Activated T-cell treated with anti-CD3 and anti-CD28 coated beads, Interleukin-2, amount 50 U/mL, for 1 hour (primary cell): ENCODE data around the gene ST3GAL5.
A peak's percentile ranks its signal among the peaks of the same experiment; 100 is the strongest.
"Not testable (repeated sequence)": the region's sequence is repeated elsewhere in the genome, so short reads cannot be mapped to it uniquely, and the experiment has no call there.

Experiments used
- DNase-seq: peaks from one replicate; pipeline ENCODE4 v3.0.0-alpha.2; 2020

Gene ST3GAL5

DNA sequence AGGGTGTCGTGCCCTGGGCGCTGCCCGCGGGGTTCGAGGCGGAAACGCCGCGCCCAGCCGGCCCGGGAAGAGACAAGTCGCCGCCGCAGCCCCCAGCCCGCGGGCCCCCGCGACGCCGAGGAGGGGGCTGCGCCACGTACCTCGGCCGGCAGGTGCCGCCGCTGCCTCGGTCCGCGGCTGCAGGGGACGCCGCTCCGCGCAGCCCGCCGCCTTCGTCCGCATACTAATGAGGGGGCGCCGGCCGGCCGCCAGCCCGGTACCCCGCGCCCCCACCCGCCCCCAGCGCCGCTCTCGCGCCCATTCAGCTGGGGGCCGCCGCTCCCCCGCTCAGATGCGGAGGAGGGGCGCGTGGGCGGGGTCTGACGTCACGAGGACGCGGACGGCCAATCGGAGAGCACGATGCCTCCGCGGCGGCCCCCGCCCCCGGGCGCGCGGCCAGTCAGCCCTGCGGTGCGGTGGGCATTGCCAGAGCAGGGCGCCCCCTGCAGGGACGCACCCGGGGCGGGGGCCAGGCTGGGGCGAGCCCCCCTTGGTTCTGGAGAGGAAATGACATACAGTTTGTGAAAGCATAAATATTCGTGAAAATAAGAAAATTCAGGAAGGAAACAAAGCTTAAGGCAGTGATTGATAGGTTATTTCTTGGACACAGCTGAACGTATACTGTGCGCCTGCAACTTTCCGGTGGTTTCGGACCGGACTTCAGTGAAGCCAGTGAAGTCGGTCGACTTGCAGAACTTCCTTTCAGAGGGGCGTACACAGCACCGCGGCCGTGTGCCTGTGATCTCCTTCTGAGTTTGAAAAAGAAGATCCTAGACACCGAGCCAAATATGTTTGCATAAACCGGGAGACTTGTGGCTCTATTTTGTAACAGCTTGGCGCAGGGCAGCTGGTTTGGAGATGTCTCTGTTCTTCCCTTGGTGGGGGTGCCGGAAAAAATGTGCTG is at the start of gene ST3GAL5:
TSS of gene ST3GAL5 (minus strand) at position 307 of the 943 bp plus-strand sequence. CDS start at position 222, 85 bp downstream.
- peak; percentile 96 for DNase-seq

DNA sequence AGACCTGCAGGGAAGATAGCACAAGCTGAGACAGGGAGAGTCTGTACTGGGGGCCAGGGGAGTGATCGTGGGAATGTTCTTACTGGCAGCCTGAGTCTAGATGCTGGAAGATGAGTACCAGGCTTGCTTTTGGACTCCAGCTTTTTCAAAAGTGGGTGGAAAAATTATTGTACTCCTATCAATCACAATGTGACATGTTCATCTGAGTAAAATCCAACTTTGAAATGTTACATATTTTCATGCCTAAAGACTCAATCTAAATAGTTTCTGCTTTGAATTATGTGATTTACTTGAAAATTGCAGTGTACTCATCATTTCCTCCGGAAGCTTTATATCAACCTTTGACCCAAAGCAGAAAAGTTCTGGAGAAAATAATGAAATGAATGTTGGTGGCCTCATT is 49.7 kb upstream of the ST3GAL5 start:
- no peak for DNase-seq

DNA sequence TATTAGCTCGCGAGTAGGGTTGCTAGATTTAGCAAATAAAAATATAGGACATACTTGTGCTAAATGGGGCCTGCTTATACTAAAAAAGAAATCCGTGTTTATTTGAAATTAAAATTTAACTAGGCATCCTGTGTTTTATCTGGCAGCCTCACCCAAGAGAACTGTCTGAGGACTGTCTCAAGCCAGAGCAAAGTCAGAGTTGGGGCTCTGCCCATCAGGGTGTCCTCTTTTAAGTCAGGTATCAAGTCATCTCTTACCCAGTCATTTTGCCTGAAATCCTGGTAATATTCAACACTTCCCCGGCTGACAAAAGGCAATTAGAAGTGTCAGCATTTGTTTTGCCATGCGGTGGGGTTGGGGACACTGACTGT is 48.3 kb upstream of the ST3GAL5 start:
- DNase-seq = no peak

DNA sequence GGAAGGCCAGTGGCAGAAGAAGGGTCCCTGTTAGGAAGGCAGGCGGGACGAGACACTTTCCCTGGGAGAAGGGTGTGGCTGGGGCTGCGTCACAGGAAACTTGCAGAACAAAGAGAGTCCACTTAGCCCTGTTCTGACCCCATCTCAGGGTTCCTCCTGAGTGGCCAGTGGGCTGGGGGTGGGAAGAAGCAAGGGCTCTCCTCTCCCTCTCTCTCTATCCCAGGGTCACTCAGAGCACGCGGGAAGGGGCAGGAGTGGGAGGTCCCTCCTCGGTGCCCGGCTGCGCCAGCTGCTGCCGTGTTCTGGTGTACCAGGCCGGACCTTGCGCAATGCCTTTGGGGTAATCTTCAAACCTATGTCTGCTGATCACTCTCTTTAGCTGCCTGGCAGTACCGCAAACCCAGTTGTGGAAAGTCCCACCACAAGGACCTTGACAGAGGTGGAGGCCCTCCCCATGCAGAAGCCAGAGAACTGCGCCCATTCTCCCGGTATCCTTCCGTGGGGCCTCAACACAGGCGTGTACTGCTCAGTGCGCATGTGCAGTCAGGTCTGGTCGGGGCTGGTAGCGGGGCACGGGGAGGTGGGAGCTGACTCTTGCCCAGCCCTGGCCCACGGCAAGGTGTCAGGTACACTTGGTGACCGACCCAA is 47.8 kb upstream of the ST3GAL5 start:
- DNase-seq = no peak

DNA sequence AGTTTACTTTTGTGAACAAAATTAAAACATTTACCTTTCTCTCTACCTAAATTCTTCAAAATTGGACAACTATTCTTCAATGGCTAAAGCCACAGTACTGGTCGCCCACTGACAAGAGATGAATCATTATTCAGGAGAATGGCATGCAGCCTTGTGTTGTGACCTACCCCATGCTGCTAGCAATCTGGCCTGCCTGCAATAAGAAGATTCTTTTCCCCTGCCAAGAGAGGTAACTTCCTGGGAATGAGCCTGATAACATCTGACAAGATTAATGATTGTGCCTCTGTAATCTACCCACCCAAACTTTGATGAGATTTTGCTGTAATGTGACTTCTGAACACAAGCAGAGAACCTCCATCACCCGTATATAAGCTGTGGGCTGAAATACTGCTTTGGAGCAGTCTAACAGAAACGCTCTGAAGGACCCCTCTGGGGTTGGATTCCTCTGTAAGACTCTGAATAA is 47.0 kb upstream of the ST3GAL5 start:
- DNase-seq = no peak

DNA sequence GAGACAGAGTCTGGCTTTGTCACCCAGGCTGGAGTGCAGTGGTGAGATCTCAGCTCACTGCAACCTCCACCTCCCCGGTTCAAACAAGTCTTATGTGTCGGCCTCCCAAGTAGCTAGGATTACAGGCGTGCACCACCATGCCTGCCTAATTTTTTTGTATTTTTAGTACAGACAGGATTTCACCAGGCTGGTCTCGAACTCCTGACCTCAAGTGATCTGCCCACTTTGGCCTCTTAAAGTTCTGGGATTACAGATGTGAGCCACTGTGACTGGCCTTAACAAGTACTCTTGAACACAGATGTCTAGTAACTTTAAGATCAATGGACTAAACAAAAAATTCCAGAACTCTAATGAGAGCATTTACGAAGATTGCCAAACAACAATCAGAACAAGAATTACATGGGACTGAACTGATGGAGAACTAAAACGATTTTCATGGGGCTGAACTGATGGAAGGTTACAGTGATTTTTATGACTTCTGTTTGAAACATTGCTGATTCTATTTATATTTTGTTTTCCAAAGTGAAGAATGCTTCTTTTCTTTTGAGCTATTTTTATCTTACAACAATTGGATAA is 46.5 kb upstream of the ST3GAL5 start:
- no peak for DNase-seq

DNA sequence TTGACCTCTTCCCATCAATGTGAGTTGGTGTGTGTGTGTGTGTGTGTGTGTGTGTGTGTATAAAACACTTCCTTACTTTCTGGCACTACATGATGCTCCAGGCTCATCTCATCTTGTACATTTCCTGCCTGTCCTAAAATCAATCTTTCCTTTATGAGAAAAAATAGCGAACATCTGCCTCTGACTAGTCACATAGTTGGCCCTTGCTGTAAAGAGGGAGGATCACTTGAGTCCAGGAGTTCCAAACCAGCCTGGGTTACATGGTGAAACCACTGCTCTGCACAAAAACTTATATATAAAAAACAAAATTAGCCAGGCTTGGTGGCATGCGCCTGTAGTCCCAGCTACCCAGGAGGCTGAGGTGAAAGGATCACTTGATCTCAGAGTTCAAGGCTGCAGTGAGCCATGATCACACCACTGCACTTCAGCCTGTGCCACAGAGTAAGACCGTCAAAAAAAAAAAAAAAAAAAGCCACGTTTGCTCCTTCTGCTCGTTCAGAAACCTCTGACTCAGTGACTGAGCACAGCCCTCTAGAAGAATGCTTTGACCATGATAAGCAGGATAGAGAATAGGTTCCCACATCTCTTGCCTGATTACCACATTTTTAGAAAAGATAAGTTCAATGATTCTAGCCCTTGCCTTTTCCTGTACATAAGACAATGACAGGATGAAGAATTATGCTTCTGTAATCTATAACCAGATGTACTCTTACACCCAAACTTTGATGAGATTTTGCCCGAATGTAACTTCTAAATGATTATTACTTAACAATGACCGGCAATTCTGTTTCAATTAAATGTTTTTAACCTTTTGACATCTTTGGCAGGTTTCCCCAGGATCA is 45.2 kb upstream of the ST3GAL5 start:
- DNase-seq = no peak

DNA sequence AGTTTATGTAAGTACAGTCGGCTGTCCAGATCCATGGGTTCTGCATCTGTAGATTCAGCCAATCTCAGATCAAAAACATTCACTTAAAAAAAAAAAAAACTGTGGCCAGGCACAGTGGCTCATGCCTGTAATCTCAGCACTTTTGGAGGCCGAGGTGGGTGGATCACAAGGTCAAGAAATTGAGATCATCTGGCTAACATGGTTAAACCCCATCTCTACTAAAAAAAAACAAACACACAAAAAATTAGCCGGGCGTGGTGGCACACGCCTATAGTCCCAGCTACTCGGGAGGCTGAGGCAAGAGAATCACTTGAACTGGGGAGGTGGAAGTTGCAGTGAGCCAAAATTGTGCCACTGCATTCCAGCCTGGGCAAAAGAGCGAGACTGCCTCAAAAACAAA is 42.4 kb upstream of the ST3GAL5 start:
- DNase-seq = not testable (repeated sequence)

DNA sequence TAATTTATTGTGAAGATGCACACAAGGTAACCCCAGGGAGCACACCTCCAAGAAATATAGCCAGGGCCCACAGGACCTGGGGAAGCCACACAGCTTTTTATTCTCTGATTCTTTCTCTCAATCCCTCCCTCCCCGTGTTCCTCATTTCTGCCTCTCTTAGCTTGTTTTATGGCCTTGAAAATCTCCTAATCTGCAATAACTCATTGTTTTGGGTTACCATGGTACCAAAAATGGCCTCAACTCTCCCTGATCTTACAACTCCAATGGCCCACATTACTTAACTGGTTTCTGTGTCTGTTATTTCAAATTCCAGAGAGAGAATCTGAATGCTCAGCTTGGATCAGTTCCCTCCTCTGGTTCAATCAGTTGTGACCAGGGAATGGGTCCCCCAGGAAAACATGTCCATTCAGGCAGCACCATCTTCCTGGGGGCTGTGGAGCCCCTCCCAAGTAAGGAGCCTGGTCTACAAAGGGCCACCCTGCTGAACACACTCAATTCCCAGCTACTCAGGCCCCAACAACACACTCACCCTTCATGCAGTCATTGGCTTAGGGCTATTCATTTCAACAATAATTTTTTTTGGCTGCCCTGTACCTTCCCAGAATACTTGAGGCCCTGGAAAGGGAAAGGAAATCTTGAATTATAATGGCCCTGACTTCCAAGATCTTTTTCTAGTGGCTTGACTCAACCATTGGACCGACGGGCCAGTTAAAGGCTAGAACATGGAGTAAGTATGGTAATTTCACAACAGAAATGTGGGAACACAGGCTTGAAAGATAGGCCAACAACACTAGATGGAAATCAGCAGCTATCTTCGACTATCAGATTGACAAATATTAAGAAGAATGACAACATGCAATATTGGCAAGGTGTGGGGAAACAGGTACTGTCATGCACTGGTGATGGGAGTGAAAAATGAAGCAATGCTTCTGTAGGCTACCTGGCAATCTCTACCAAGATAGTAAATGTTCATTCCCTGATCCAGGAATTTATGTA is 41.6 kb upstream of the ST3GAL5 start:
- no peak for DNase-seq

DNA sequence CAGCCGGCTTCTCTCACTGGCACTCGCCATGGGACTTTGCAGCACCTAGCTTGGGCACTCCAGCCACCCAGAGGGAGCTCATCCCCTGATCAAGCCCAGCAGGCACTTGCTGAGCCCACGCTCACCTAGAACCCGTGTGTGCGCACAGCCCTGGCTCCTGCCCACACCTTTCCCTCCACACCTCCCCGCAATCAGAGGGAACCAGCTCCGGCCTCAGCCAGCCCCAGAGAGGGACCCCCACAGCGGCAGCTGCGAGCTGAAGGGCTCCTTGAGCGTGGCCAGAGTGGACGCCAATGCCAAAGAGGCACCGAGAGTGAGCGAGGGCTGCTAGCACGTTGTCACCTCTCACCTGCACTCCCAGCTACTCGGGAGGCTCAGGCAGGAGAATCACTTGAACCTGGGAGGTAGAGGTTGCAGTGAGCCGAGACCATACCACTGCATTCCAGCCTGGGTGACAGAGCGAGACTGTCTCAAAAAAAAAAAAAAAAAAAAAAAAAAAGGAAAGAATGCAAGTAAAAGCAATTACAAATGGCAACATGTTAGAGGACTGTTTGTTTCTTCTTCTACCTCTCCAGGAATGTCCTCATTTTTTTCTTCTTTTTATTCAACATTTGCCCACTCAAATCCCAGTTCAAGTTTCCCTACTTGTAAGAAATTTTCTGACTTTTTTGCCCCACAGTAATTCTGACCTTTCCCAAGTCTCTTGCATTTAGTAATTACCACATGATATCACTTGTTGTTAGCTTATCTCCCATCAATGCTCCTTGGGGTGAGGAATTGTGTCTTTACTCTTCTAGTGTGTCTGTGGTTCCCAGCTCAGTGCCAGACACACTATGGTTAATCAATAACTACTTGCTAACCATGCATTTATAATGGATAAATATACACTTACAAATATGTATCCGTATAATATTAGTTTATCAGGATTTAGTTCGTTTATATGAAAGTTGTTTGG is 40.6 kb upstream of the ST3GAL5 start:
- no peak for DNase-seq

DNA sequence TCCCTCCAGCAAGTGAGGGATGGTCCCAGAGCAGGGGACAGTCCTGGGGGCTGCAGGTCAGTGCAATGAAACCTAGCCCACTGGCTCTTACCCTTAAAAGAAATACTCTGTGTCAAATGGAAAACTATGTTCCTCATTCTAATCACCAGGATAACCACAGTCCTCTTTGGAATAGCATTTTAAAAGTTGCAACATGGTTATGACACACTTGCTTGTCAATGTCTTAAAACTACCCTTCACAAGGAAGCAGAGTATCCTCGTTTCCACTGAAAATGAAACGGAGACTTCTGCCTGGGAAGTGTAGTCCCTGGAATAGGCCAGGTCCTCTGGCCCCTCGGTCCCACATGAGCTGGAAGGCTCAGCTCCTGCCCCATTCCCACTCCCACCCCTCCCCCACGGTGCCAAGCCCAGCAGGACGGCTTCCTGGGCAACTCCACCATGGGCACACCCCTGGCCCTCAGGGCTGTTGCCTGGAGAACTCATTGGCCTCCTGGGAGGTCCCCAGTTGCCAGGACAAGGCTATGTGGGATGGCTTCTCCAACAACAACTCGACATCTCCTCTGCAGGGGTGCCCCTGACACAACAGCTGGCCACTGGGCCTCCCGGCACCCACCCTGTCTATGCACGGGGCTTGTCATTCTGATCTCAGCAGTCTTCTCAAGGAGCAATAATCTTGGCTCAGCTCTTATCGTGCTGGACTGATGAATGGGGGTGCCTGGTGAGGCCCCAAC is 38.3 kb upstream of the ST3GAL5 start:
- no peak for DNase-seq

DNA sequence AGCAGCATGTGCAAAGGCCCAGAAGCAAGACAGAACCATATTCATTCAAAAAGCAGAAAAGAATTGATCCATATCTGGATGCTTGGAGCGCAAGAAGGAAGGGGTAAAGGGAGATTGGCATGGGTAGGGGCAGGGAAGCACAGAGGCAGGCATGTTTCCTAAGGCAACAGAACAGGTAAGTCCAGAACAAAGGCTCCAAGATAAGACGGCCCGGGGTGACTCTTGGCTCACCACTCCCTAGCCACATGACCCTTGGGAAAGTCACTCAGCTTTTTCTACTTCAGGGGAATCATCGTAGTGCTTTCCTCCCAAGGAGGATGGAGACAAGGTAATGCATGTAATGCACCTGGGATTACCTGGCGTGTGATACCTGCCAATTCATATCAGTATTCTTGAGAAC is 37.7 kb upstream of the ST3GAL5 start:
- no peak for DNase-seq

DNA sequence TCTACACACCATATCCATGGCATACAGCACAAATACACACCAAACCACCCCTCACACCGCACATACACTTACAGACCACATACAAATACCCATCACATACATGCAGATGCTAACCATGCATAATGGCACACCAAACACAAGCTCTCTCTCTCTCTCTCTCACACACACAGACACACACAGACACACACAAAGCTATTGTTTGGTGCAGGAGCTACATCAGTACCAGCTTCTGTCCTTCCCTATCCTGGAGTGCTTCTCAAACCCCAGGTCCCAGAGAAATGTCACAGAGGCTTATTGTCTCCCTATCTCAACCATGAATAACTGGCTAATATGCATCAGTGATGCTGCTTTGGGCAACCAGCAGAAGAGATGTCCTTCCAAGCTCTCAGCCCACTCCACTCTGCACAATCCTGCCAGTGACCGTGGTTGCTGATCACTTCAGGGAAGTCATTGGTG is 36.5 kb upstream of the ST3GAL5 start:
- DNase-seq = no peak

DNA sequence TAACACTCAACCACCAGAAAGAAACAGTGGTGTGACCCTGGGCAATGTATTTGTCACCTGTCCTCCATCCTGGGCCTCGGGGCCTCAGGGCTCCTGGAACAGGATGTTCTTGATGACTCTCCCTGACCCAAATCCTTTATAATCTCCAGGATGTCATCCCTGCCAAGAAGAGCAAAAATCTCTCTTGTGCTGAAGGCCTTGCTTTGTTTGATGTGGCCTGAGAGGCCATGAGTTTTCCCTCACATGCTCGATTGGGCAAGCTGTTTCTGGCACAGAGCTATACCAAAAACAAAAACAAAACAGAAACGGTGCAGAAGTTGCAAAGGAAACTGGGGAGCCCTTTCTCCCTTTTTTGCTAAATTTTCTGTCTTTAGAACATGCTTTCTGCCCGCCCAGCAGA is 35.7 kb upstream of the ST3GAL5 start:
- no peak for DNase-seq

DNA sequence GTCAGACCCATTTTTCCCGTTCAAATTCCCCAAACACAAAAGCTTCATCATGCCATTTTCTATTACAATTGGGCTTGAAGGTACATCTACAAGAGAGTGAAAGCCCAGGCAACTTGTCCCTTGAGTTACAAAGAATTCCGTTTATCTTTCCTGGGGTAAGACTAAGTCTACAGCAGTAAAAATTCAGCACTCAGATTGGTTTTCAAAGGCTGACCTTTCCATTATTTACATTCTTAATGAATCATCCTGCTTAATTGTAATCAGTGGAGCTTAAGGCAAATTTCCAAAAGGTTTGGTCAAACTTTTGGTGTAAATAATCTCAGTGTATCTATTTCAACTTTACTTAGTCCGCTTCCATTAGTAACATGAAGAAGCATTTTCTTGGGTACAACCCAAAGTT is 33.4 kb upstream of the ST3GAL5 start:
- no peak for DNase-seq

DNA sequence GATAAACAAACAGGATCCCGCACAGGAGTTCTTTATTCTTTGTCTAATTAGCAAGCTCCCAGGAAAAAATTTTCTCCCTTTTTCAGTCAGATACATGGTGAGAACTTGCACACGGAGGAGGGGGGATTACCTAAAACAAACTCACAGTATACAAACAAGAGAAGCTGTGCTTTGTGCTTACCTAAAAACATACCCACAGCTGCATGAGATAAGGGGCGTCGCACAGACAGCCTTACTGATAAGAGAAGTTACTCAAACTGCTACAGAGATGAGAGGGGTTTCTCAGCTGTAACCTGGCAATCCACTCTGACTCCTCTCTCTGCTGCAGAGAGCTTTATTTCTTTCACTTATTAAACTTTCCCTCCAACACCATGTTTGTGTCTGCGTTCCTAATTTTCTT is 32.9 kb upstream of the ST3GAL5 start:
- DNase-seq = no peak

DNA sequence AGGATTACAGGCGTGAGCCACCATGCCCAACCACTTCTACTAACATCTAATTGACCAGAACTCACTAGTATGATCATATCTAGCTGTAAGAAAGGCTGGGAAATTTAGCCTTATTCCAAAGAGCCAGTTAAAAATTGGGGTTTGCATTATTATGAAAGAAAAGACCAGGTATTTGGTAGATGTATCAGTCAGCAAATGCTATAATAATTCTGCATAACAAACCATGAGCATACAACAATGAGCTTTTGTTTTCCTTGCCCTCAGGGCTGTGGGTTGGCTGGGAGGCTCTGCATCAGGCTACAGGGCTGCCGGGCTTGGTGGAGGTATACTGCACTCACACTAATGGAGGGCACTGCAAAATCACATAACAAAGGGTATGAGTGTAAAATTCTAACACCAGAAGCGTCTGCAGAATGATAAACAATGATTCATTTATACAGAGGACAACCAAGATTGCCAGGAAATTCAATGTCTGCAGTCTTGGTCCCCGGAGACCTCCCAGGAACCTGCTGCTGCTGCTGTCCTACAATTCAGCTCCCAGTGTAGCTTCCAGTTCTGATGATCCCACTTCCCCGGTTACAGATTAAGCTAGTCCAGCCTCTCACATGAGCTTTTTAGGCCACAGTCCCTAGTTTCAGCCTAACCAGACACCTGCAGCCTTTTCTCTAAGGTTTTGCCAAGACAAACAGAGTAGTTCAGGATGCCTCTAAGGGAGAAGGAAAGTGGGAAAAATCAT is 32.2 kb upstream of the ST3GAL5 start:
- DNase-seq = no peak

DNA sequence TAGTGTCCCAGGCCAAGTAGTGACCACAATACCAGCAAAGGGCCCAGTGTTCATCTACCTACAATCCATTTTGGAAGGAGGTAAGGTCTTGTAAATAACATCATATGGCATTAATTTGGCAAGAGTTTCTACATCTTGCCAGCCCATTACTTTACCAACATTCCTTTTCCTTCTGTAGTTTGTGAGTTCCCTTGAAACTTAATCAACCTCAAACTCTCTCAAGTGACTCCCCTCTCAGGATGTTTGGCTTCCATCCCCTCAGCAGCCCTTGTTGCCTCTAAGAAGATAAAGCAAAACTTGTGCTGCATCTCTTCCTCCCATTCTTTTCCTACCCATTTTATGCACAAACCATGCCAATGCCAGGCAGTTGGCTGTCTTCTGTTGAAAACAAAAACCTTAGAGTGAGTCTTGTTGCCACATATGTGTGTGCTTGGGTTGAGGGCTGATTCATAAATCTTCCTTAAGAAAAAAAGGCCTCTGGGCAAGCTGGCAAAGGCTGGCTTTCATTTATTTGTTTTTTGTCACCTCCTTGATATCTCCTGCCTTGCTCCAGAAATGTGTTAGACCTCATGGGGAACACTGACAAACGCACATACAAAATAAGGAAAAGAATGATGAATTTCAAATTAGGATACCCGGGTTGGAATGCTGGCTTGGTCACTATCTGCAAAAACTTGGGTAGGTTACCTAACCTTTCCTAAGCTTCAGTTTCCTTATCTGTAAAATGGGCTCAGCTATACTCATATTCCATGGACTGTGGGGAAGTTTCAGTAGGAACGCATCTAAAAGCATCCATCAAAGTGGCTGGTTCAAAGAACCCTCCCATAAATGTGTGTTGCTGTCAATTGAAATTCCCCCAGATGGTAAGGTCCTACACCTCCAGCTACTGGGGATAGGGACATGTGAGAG is 29.4 kb upstream of the ST3GAL5 start:
- DNase-seq = no peak
